GM19452 (cell line): ENCODE data around the gene RYK.
"Not testable (repeated sequence)": the region's sequence is repeated elsewhere in the genome, so short reads cannot be mapped to it uniquely, and the experiment has no call there.

Source experiments
- ATAC-seq: cut with Tn5 transposase; IDR thresholded peaks from one replicate; pipeline ENCODE4 v1.9.1; 2021; ENCODE audit not compliant: unreplicated experiment

RYK gene

GRCh38 chr3:134255404-134255803 is 4.7 kb upstream of the RYK start:
- no peak for ATAC-seq

- no peak for ATAC-seq
Measured at GRCh38 chr3:134253475-134254226, 3.0 kb upstream of the RYK start.

GRCh38 chr3:134252766-134253165 is 2.1 kb upstream of the RYK start:
- ATAC-seq = no peak

- ATAC-seq = no peak
Measured at GRCh38 chr3:134251731-134252391, 1.2 kb upstream of the RYK start.

GRCh38 chr3:134249935-134250716 is 533 bp downstream of the RYK start:
- ATAC-seq = peak; percentile 47

GRCh38 chr3:134249296-134249841 is 1.3 kb downstream of the RYK start:
- no peak for ATAC-seq

GRCh38 chr3:134244921-134245320 is 5.7 kb downstream of the RYK start:
- ATAC-seq = no peak

GRCh38 chr3:134242649-134243617 is 7.7 kb downstream of the RYK start:
- no peak for ATAC-seq

GRCh38 chr3:134239538-134239937 is 11.1 kb downstream of the RYK start:
- no peak for ATAC-seq

- ATAC-seq = no peak
Measured at GRCh38 chr3:134237454-134238145, 13.1 kb downstream of the RYK start.

- ATAC-seq = no peak
Measured at GRCh38 chr3:134236505-134237170, 14.0 kb downstream of the RYK start.

- no peak for ATAC-seq
Measured at GRCh38 chr3:134235577-134236076, 15.0 kb downstream of the RYK start.

GRCh38 chr3:134232951-134233350 is 17.7 kb downstream of the RYK start:
- no peak for ATAC-seq

- ATAC-seq = no peak
Measured at GRCh38 chr3:134232151-134232550, 18.5 kb downstream of the RYK start.

GRCh38 chr3:134231131-134231530 is 19.5 kb downstream of the RYK start:
- no peak for ATAC-seq

- ATAC-seq = no peak
Measured at GRCh38 chr3:134229038-134229437, 21.6 kb downstream of the RYK start.

- no peak for ATAC-seq
Measured at GRCh38 chr3:134228479-134228878, 22.2 kb downstream of the RYK start.

- no peak for ATAC-seq
Measured at GRCh38 chr3:134228035-134228434, 22.6 kb downstream of the RYK start.

- not testable (repeated sequence) for ATAC-seq
Measured at GRCh38 chr3:134224796-134225156, 25.9 kb downstream of the RYK start.
